ENCODE measurements around the gene NUP107. TPM values are rescaled to one million over a fixed set of nuclear protein-coding genes. Genes with fewer than 3 reads are reported as not detected.

The NUP107 gene
- 54.6 to 75.7 TPM (median 68.8 TPM) in 5 replicates for total RNA-seq (2022; extraction: Qiagen RNA extraction)

GRCh38 chr12:68686595-68687521, at the start of gene NUP107:
Gene NUP107 (plus strand): TSS chr12:68686978. CDS start chr12:68687066, 88 bp downstream.

GRCh38 chr12:68745904-68746571, 59.3 kb downstream of the NUP107 start, which contains the start of gene SLC35E3:
Gene SLC35E3 (plus strand): TSS chr12:68746176. CDS start chr12:68746378, 202 bp downstream.

Other genes starting within 250 kb of the NUP107 start
- 173 to 238 TPM (median 183 TPM) in 5 replicates for gene RAP1B, start 76.1 kb upstream of the NUP107 start, total RNA-seq (2022; extraction: Qiagen RNA extraction)
- 8.5 to 17.4 TPM (median 15.2 TPM) in 5 replicates for gene SLC35E3, start 59.2 kb downstream of the NUP107 start, total RNA-seq (2022; extraction: Qiagen RNA extraction)
- gene MDM2, start 121.2 kb downstream of the NUP107 start, total RNA-seq (2022; extraction: Qiagen RNA extraction): 42.4 to 79.4 TPM (median 51.4 TPM) in 5 replicates
- 4.7 to 8.0 TPM (median 6.1 TPM) in 5 replicates for gene CPM, start 246.2 kb downstream of the NUP107 start, total RNA-seq (2022; extraction: Qiagen RNA extraction)